Endothelial cell of umbilical vein (primary cell): ENCODE results near the gene SBSN. TPM values are rescaled to one million over a fixed set of nuclear protein-coding genes. Genes with fewer than 3 reads are reported as not detected.

Experiments used
- BruUV-seq: library from RNA; stranded (reverse); fragments of 400-500 nt; replicated peaks from 2 replicates; lab custom pipeline; 2021; lab: Mats Ljungman, UMichigan
- CTCF ChIA-PET: fragments of 300-600, 350-600 bp; sonication (Branson Sonifier 250); formaldehyde crosslinking; loops from one replicate; lab custom pipeline; 2021; ENCODE audit warnings: antibody characterized with exemption, inconsistent platforms; lab: Charles Lee
- POLR2A ChIA-PET: fragments of 300-600, 350-600 bp; sonication (Branson Sonifier 250); formaldehyde crosslinking; loops from one replicate; lab custom pipeline; 2021; ENCODE audit warnings: antibody characterized with exemption, inconsistent platforms; lab: Charles Lee
- DNase-seq: peaks from one replicate; pipeline ENCODE4 v3.0.0-alpha.2; 2011; ENCODE audit warnings: low read depth, low spot score
- FAIRE-seq: peaks from 2 replicates; lab custom pipeline; 2011; peaks lifted over from hg19 to GRCh38; lab: Jason Lieb, UNC
- H2AFZ ChIP-seq: 2 replicates; pipeline ENCODE4 v1.6.0; 2012; ENCODE audit warnings: low read depth, low read length, control low read depth, inconsistent platforms
- H3K27ac ChIP-seq: 2 replicates; pipeline ENCODE4 v1.5.1; 2011; ENCODE audit warnings: low read depth, mild to moderate bottlenecking, control low read depth, low read length, moderate library complexity; ENCODE audit not compliant: insufficient read depth
- H3K27me3 ChIP-seq, 2 experiments: 2 replicates each; pipeline versions ENCODE4 v1.6.0 to v1.6.1; 2011; ENCODE audit warnings: low read length in 2 of 2, mixed read lengths in 1 of 2; ENCODE audit not compliant: control insufficient read depth in 2 of 2, insufficient read depth in 2 of 2
- H3K36me3 ChIP-seq, 2 experiments: 2 replicates in 1 of 2; 3 replicates in 1 of 2; pipeline ENCODE4 v1.5.1; 2011; ENCODE audit warnings: low read length in 2 of 2, mild to moderate bottlenecking in 1 of 2, moderate library complexity in 1 of 2; ENCODE audit not compliant: control insufficient read depth in 2 of 2, insufficient read depth in 2 of 2; ENCODE audit errors: extremely low read depth in 1 of 2
- H3K4me1 ChIP-seq: 3 replicates; pipeline ENCODE4 v1.5.1; 2011; ENCODE audit warnings: mild to moderate bottlenecking, low read length; ENCODE audit not compliant: control insufficient read depth, insufficient read depth; ENCODE audit errors: extremely low read depth
- H3K4me2 ChIP-seq: 2 replicates; pipeline ENCODE4 v1.6.1; 2011; ENCODE audit warnings: low read length, control low read depth, mixed read lengths; ENCODE audit not compliant: insufficient read depth
- H3K4me3 ChIP-seq, 3 experiments: fragments of 200-600 bp in 1 of 3; sonication (generic), shearing (Covaris generic) in 1 of 3; replicated peaks in 1 of 3; 2 replicates each; pipeline ENCODE4 v1.5.1; 2011 to 2016; ENCODE audit warnings: control low read depth in 3 of 3, low read length in 3 of 3, mild to moderate bottlenecking in 2 of 3, inconsistent platforms in 1 of 3, low read depth in 1 of 3, moderate library complexity in 1 of 3; ENCODE audit not compliant: insufficient read depth in 1 of 3
- H3K79me2 ChIP-seq: 2 replicates; pipeline ENCODE4 v1.6.0; 2012; ENCODE audit warnings: low read length, inconsistent platforms; ENCODE audit not compliant: control insufficient read depth, insufficient read depth
- H3K9ac ChIP-seq: replicated peaks from 2 replicates; pipeline ENCODE3; 2011; ENCODE audit warnings: low read length, control low read depth; ENCODE audit not compliant: insufficient read depth; ENCODE audit errors: extremely low read depth
- H3K9me1 ChIP-seq: replicated peaks from 3 replicates; pipeline ENCODE4 v1.6.0; 2011; ENCODE audit warnings: mild to moderate bottlenecking, low read length; ENCODE audit not compliant: control insufficient read depth, insufficient read depth; ENCODE audit errors: extremely low read depth
- H3K9me3 ChIP-seq: replicated peaks from 2 replicates; pipeline ENCODE4 v1.5.1; 2012; ENCODE audit warnings: low read length, inconsistent platforms; ENCODE audit not compliant: control insufficient read depth, insufficient read depth
- H4K20me1 ChIP-seq: replicated peaks from 2 replicates; pipeline ENCODE3; 2011; ENCODE audit warnings: mild to moderate bottlenecking, low read length; ENCODE audit not compliant: control insufficient read depth, insufficient read depth; ENCODE audit errors: extremely low read depth
- CTCF ChIP-seq, 2 donors: IDR thresholded peaks; 1 replicate in 1 of 2; 2 replicates in 1 of 2; pipeline ENCODE4 v1.5.1; 2011; ENCODE audit warnings: low read length in 2 of 2, mild to moderate bottlenecking in 2 of 2, moderate library complexity in 2 of 2, control low read depth in 1 of 2, inconsistent platforms in 1 of 2, low read depth in 1 of 2; ENCODE audit not compliant: insufficient read depth in 1 of 2; ENCODE audit errors: extremely low read depth in 1 of 2
- EZH2 ChIP-seq: IDR thresholded peaks from 2 replicates; pipeline ENCODE4 v1.6.1; 2012; ENCODE audit warnings: borderline replicate concordance, low read depth, mild to moderate bottlenecking, moderate library complexity, low read length, inconsistent platforms; ENCODE audit not compliant: severe bottlenecking
- FOS ChIP-seq: IDR thresholded peaks from 2 replicates; pipeline ENCODE4 v1.6.1; 2011; ENCODE audit warnings: mild to moderate bottlenecking, low read length, moderate library complexity, borderline replicate concordance; ENCODE audit not compliant: insufficient read depth
- GATA2 ChIP-seq: IDR thresholded peaks from 2 replicates; pipeline ENCODE4 v1.7.0; 2011; ENCODE audit warnings: low read depth, mild to moderate bottlenecking, moderate library complexity, mixed read lengths, low read length; ENCODE audit not compliant: insufficient read length, insufficient read depth
- JUN ChIP-seq: IDR thresholded peaks from 2 replicates; pipeline ENCODE4 v1.6.1; 2011; ENCODE audit warnings: borderline replicate concordance, low read depth; ENCODE audit not compliant: insufficient read length, insufficient read depth
- MAX ChIP-seq: IDR thresholded peaks from 2 replicates; pipeline ENCODE4 v1.6.1; 2011; ENCODE audit not compliant: insufficient read depth, insufficient read length
- MYC ChIP-seq: IDR thresholded peaks from one replicate; pipeline ENCODE4 v1.6.1; 2011; ENCODE audit warnings: mild to moderate bottlenecking, low read depth, low read length
- POLR2A ChIP-seq: IDR thresholded peaks from 2 replicates; pipeline ENCODE4 v1.6.1; 2012; ENCODE audit warnings: low read depth, mild to moderate bottlenecking, control low read depth, low read length
- POLR2AphosphoS5 ChIP-seq: IDR thresholded peaks from 2 replicates; pipeline ENCODE4 v1.6.1; 2012; ENCODE audit warnings: low read depth, mild to moderate bottlenecking, control low read depth, low read length, moderate library complexity; ENCODE audit not compliant: insufficient read depth
- dilution Hi-C: fragments of 300-500 bp; cut with MboI; formaldehyde crosslinking; loops from one replicate; pipeline ENCODE4 v1.15.0; 2019; ENCODE audit warnings: low sequenced_read_pairs; ENCODE audit not compliant: extremely low pct_ligation_motif_present
- intact Hi-C: fragments of 100-400 bp; cut with micrococcal nuclease; formaldehyde crosslinking; loops from one replicate; pipeline ENCODE4 v1.10.0; 2022
- polyA plus RNA-seq, 4 experiments: library from polyadenylated mRNA; depleted of rRNA in 3 of 4; stranded (reverse) in 3 of 4; unstranded in 1 of 4; fragments of >200 nt; gene quantifications; 2 replicates each; pipeline versions ENCODE4 v1.2.1 to v1.2.3, GENCODE V29; 2011 to 2012; ENCODE audit warnings: missing spikeins in 1 of 4
- total RNA-seq: library from RNA; stranded (reverse); gene quantifications from 2 replicates; pipeline ENCODE4 v1.2.3, GENCODE V29; 2021

Gene SBSN
- total and polyA plus RNA-seq, 2 donors (not counting 3 experiments of a cell fraction or from before 2014, with no cell fraction given): not detected

- no peak overlapping the region for H3K27ac ChIP-seq
- dilution Hi-C loops: no loop called here
- H3K79me2 ChIP-seq: no peaks in the 10 kb centered on the region
- H3K27me3 ChIP-seq: no peaks in the 10 kb centered on the region
- BruUV-seq: no TSS peak
- no peak for DNase-seq
- no peak overlapping the region for H2AFZ ChIP-seq
- H3K4me2 ChIP-seq: no peak overlapping the region
- intact Hi-C loops: no loop called here
- FAIRE-seq: no peak
- no peak for TF ChIP-seq MYC
- TF ChIP-seq CTCF (IDR thresholded peaks at IDR 0.05; ENCODE audit: extremely low read depth in 1 of 2, insufficient read depth in 1 of 2, low read depth in 1 of 2, low read length in 2 of 2): no peak
- TF ChIP-seq MAX: no peak
- TF ChIP-seq JUN: no peak
- no peak for TF ChIP-seq FOS
- no peak for TF ChIP-seq EZH2
- TF ChIP-seq GATA2: no peak
- TF ChIP-seq POLR2AphosphoS5: no peak
- no peak for TF ChIP-seq POLR2A
- no peaks in the 10 kb centered on the region for H3K9me3 ChIP-seq
- ChIA-PET POLR2A (no interaction called here), CTCF (interaction anchor here (0.7 to 1.8 kb wide), 2 partner anchors 14 to 134 kb away, joined by 3 to 6 read pairs; no protein-coding TSS in a partner anchor)
- H3K36me3 ChIP-seq: no peaks in the 10 kb centered on the region
- H3K4me3 ChIP-seq: no peak overlapping the region
- H3K9me1 ChIP-seq: no peaks in the 10 kb centered on the region
- H3K9ac ChIP-seq: no peak overlapping the region
- H4K20me1 ChIP-seq: no peaks in the 10 kb centered on the region
- H3K4me1 ChIP-seq: no peaks in the 10 kb centered on the region
Observed at GRCh38 chr19:35487656-35488182, 40.4 kb downstream of the SBSN start.
